WTC11 (cell line): ENCODE data around the gene MAPK9. TPM values are rescaled to one million over a fixed set of nuclear protein-coding genes. Genes with fewer than 3 reads are reported as not detected.

Experiments used
- ATAC-seq: fragments of 200-7000 bp; cut with Tn5 transposase; 2 replicates; pipeline ENCODE4 v1.10.0; 2021; ENCODE audit warnings: mild to moderate bottlenecking, moderate library complexity
- CTCF ChIA-PET: fragments of 300-600 bp; sonication (Branson Sonifier 250); formaldehyde crosslinking; loops from one replicate; lab custom pipeline; 2021; ENCODE audit warnings: antibody characterized with exemption; lab: Charles Lee
- POLR2A ChIA-PET: fragments of 350-600 bp; sonication (Branson Sonifier 250); formaldehyde crosslinking; loops from one replicate; lab custom pipeline; 2021; ENCODE audit warnings: antibody characterized with exemption; lab: Charles Lee
- DNase-seq: peaks from one replicate; pipeline ENCODE4 v3.0.0; 2021; ENCODE audit warnings: low spot score
- H3K27ac Mint-ChIP-seq: 2 replicates; pipeline ENCODE4 v1.8.0; 2021; ENCODE audit warnings: mixed read lengths
- H3K27me3 Mint-ChIP-seq: 2 replicates; pipeline ENCODE4 v1.8.0; 2021; ENCODE audit warnings: low read depth, mild to moderate bottlenecking, moderate library complexity, mixed read lengths
- H3K36me3 Mint-ChIP-seq: 2 replicates; pipeline ENCODE4 v1.8.0; 2021; ENCODE audit warnings: mixed read lengths
- H3K4me1 Mint-ChIP-seq: 2 replicates; pipeline ENCODE4 v1.8.0; 2022; ENCODE audit warnings: mixed read lengths
- H3K4me3 Mint-ChIP-seq: 2 replicates; pipeline ENCODE4 v1.8.0; 2021; ENCODE audit warnings: mild to moderate bottlenecking, moderate library complexity, mixed read lengths
- H3K9me3 Mint-ChIP-seq: 2 replicates; pipeline ENCODE4 v1.8.0; 2021; ENCODE audit warnings: mixed read lengths
- ATF1 ChIP-seq: sonication (generic); formaldehyde crosslinking; IDR thresholded peaks from 2 replicates; pipeline ENCODE4 v1.8.1; 2023; ENCODE audit warnings: mild to moderate bottlenecking, moderate library complexity, missing genetic modification reagents
- ATF3 ChIP-seq: sonication (generic); formaldehyde crosslinking; conservative IDR thresholded peaks from 2 replicates; pipeline ENCODE4 v1.8.1; 2022; ENCODE audit warnings: mild to moderate bottlenecking, missing genetic modification reagents
- CTCF ChIP-seq: fragments of 200-600 bp; IDR thresholded peaks from 2 replicates; pipeline ENCODE4 v1.8.0; 2022; ENCODE audit warnings: antibody characterized with exemption
- ESRRA ChIP-seq: sonication (generic); formaldehyde crosslinking; IDR thresholded peaks from 2 replicates; pipeline ENCODE4 v1.8.1; 2022; ENCODE audit warnings: mild to moderate bottlenecking, missing genetic modification reagents, borderline replicate concordance
- FOXJ3 ChIP-seq: sonication (generic); formaldehyde crosslinking; IDR thresholded peaks from 2 replicates; pipeline ENCODE4 v1.9.0; 2021; ENCODE audit warnings: missing genetic modification reagents, mild to moderate bottlenecking, borderline replicate concordance
- PRDM15 ChIP-seq: sonication (generic); formaldehyde crosslinking; IDR thresholded peaks from 2 replicates; pipeline ENCODE4 v1.8.0; 2022; ENCODE audit warnings: missing genetic modification reagents
- SMAD3 ChIP-seq: sonication (generic); formaldehyde crosslinking; IDR thresholded peaks from 2 replicates; pipeline ENCODE4 v1.8.0; 2022; ENCODE audit warnings: missing genetic modification reagents, mild to moderate bottlenecking, borderline replicate concordance
- TP53 ChIP-seq: sonication (generic); formaldehyde crosslinking; IDR thresholded peaks from 2 replicates; pipeline ENCODE4 v1.8.1; 2023; ENCODE audit warnings: mild to moderate bottlenecking, missing genetic modification reagents
- ZNF232 ChIP-seq: sonication (generic); formaldehyde crosslinking; IDR thresholded peaks from 2 replicates; pipeline ENCODE4 v1.8.0; 2022; ENCODE audit warnings: mild to moderate bottlenecking, missing genetic modification reagents
- ZNF263 ChIP-seq: sonication (generic); formaldehyde crosslinking; IDR thresholded peaks from 2 replicates; pipeline ENCODE4 v1.8.1; 2022; ENCODE audit warnings: low read depth, mild to moderate bottlenecking, moderate library complexity, missing genetic modification reagents
- ZNF317 ChIP-seq: sonication (generic); formaldehyde crosslinking; IDR thresholded peaks from 2 replicates; pipeline ENCODE4 v1.8.1; 2023; ENCODE audit warnings: low read depth, mild to moderate bottlenecking, moderate library complexity, missing genetic modification reagents, borderline replicate concordance
- ZNF423 ChIP-seq: fragments of 250-450 bp; sonication (Bioruptor Pico); IDR thresholded peaks from 2 replicates; pipeline ENCODE4 v2.1.2; 2022; ENCODE audit warnings: mild to moderate bottlenecking, moderate library complexity
- ZNF425 ChIP-seq: fragments of 250-450 bp; sonication (Bioruptor Pico); conservative IDR thresholded peaks from 2 replicates; pipeline ENCODE4 v1.9.0; 2021; ENCODE audit warnings: mild to moderate bottlenecking
- ZNF532 ChIP-seq: fragments of 250-450 bp; sonication (Bioruptor Pico); IDR thresholded peaks from 2 replicates; pipeline ENCODE4 v1.9.0; 2021; ENCODE audit warnings: mild to moderate bottlenecking, borderline replicate concordance
- ZNF671 ChIP-seq: fragments of 250-450 bp; sonication (Bioruptor Pico); IDR thresholded peaks from 2 replicates; pipeline ENCODE4 v1.8.0; 2021; ENCODE audit warnings: mild to moderate bottlenecking
- total RNA-seq: library from RNA; stranded (reverse); gene quantifications from 3 replicates; pipeline ENCODE4 v1.2.3, GENCODE V29; 2021

The MAPK9 gene
- total RNA-seq, 1 experiment from 2014 or later = 42.9 TPM

GRCh38 chr5:180222056-180222455 lies 69.8 kb downstream of the MAPK9 start:
- Mint-ChIP-seq H3K27me3 (peaks cover 9% of the 10 kb centered on the region; the same call in 1 of the 2 replicates), H3K27ac (no peak overlapping the region), H3K9me3 (peaks cover 66% of the 10 kb centered on the region), H3K4me1 (no peaks in the 10 kb centered on the region), H3K4me3 (no peak overlapping the region), H3K36me3 (peaks cover 37% of the 10 kb centered on the region)
- TF ChIP-seq ZNF263 (CRISPR knock-in tag) = no peak
- DNase-seq (no peak), ATAC-seq (no peak)
- ChIA-PET POLR2A (no interaction called here), CTCF (interaction anchor here (1.8 kb wide), 1 partner anchor 12 kb away, joined by 7 read pairs; the partner anchor contains the start of gene RASGEF1C)

GRCh38 chr5:180217797-180218196 lies 74.1 kb downstream of the MAPK9 start:
- peaks cover 41% of the 10 kb centered on the region for H3K9me3 Mint-ChIP-seq
- POLR2A ChIA-PET = no interaction called here

GRCh38 chr5:180216646-180217171 lies 75.2 kb downstream of the MAPK9 start:
- peaks cover 7% of the 10 kb centered on the region; the same call in 1 of the 2 replicates for H3K36me3 Mint-ChIP-seq
- no peak overlapping the region for H3K27ac Mint-ChIP-seq
- ChIA-PET POLR2A (no interaction called here), CTCF (no interaction called here)
- DNase-seq (no peak), ATAC-seq (no peak)
- peaks cover 32% of the 10 kb centered on the region for H3K9me3 Mint-ChIP-seq
- H3K4me3 Mint-ChIP-seq = no peak overlapping the region
- H3K27me3 Mint-ChIP-seq = peaks cover 7% of the 10 kb centered on the region; the same call in 1 of the 2 replicates
- no peaks in the 10 kb centered on the region for H3K4me1 Mint-ChIP-seq
- TF ChIP-seq ATF3 (CRISPR knock-in tag) = no peak
- no peak for TF ChIP-seq ZNF671
- TF ChIP-seq ZNF423 = no peak
- TF ChIP-seq ZNF317 (CRISPR knock-in tag) = no peak
- TF ChIP-seq ZNF425 (CRISPR knock-in tag) = no peak
- TF ChIP-seq PRDM15 = no peak

More at GRCh38 chr5:180217797-180218196, 74.1 kb downstream of the MAPK9 start:
- Mint-ChIP-seq H3K4me1 (no peaks in the 10 kb centered on the region), H3K36me3 (peaks cover 16% of the 10 kb centered on the region), H3K27me3 (peaks cover 9% of the 10 kb centered on the region; the same call in 1 of the 2 replicates), H3K4me3 (no peak overlapping the region), H3K27ac (no peak overlapping the region)
- ATAC-seq (no peak), DNase-seq (no peak)
- CTCF ChIA-PET = no interaction called here
- TF ChIP-seq TP53 (CRISPR knock-in tag) = no peak
- no peak for TF ChIP-seq ATF1 (CRISPR knock-in tag)
- TF ChIP-seq ZNF532 (CRISPR knock-in tag) = no peak
- TF ChIP-seq CTCF = no peak
- TF ChIP-seq ZNF232 (CRISPR knock-in tag) = no peak
- no peak for TF ChIP-seq SMAD3
- no peak for TF ChIP-seq FOXJ3 (CRISPR knock-in tag)
- no peak for TF ChIP-seq ESRRA
